Loucy (cell line): ENCODE data around the gene IRF2.

ENCODE experiments used
- H2AFZ ChIP-seq: fragments of 200-600 bp; sonication (generic); 2 replicates; pipeline ENCODE4 v1.6.0; 2016; ENCODE audit warnings: antibody characterized with exemption, mild to moderate bottlenecking, low read length, moderate library complexity
- H3F3A ChIP-seq: fragments of 200-600 bp; 2 replicates; pipeline ENCODE4 v1.6.0; 2016; ENCODE audit warnings: antibody characterized with exemption, low read depth, mild to moderate bottlenecking
- H3K27me3 ChIP-seq: fragments of 200-600 bp; sonication (generic); 2 replicates; pipeline ENCODE4 v1.6.1; 2014; ENCODE audit warnings: low read length, mild to moderate bottlenecking; ENCODE audit not compliant: insufficient read depth, poor library complexity, severe bottlenecking
- H3K36me3 ChIP-seq: fragments of 200-600 bp; sonication (generic); 2 replicates; pipeline ENCODE4 v1.6.1; 2016; ENCODE audit warnings: low read length; ENCODE audit not compliant: insufficient read depth
- H3K4me1 ChIP-seq: fragments of 200-600 bp; sonication (generic); 2 replicates; pipeline ENCODE4 v1.5.1; 2014; ENCODE audit warnings: low read length, mild to moderate bottlenecking; ENCODE audit not compliant: insufficient read depth, poor library complexity, severe bottlenecking
- H3K4me2 ChIP-seq: fragments of 200-600 bp; sonication (generic); 2 replicates; pipeline ENCODE4 v1.6.0; 2014; ENCODE audit warnings: antibody characterized with exemption, low read length, low read depth, mild to moderate bottlenecking; ENCODE audit not compliant: poor library complexity, severe bottlenecking
- H3K4me3 ChIP-seq: fragments of 200-600 bp; sonication (generic); 2 replicates; pipeline ENCODE4 v1.5.1; 2014; ENCODE audit warnings: low read length, mild to moderate bottlenecking, mixed read lengths; ENCODE audit not compliant: poor library complexity, severe bottlenecking
- H3K79me2 ChIP-seq: fragments of 200-600 bp; sonication (generic); 2 replicates; pipeline ENCODE4 v1.6.1; 2014; ENCODE audit warnings: low read length; ENCODE audit not compliant: insufficient read depth
- H3K9ac ChIP-seq: fragments of 200-600 bp; sonication (generic); 2 replicates; pipeline ENCODE4 v1.6.0; 2014; ENCODE audit warnings: mild to moderate bottlenecking, low read depth, low read length, moderate library complexity; ENCODE audit not compliant: poor library complexity, severe bottlenecking
- H3K9me2 ChIP-seq: fragments of 200-600 bp; sonication (generic); replicated peaks from 2 replicates; pipeline ENCODE4 v1.6.1; 2016; ENCODE audit warnings: low read depth, low read length, mixed read lengths
- H3K9me3 ChIP-seq: fragments of 200-600 bp; sonication (generic); 2 replicates; pipeline ENCODE4 v1.6.1; 2014; ENCODE audit warnings: mild to moderate bottlenecking, antibody characterized with exemption, low read length, low read depth; ENCODE audit not compliant: insufficient read depth
- H4K20me1 ChIP-seq: fragments of 200-600 bp; sonication (generic); 2 replicates; pipeline ENCODE4 v1.6.0; 2014; ENCODE audit warnings: antibody characterized with exemption, low read length, mild to moderate bottlenecking; ENCODE audit not compliant: insufficient read depth, poor library complexity, severe bottlenecking
- EZH2phosphoT487 ChIP-seq: fragments of 200-600 bp; IDR thresholded peaks from 2 replicates; pipeline ENCODE4 v1.6.1; 2018; ENCODE audit warnings: antibody characterized with exemption, mild to moderate bottlenecking, moderate library complexity, borderline replicate concordance
- TF ChIP-seq, protein P1 (sequence below): fragments of 200-600 bp; sonication (generic); conservative IDR thresholded peaks from 2 replicates; pipeline ENCODE4 v1.5.1; 2014; ENCODE audit warnings: mild to moderate bottlenecking, antibody characterized with exemption, low read length

The IRF2 gene

DNA sequence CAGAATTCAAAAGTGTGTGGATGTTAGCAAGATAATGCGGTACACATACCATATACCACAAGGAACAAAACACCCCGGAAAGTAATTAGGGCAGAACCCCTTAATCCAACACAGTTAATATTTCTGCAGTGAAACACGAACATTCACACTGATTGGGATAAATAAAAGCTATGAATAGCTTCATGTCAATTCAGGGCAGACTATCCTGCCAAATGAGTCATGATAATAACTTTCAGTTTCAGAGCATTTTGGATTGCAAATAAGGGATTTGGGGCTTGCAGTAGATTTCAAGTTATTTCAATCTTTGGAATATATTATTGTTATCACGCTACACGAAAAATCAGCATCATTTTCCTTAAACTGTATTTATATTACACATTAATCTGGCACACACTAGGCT, 24.3 kb downstream of the IRF2 start:
- Histone ChIP-seq H3K9me2 (no peaks in the 10 kb centered on the region), H3F3A (no peaks in the 10 kb centered on the region), H3K9ac (no peak overlapping the region), H3K36me3 (peaks cover 10% of the 10 kb centered on the region; the same call in 1 of the 2 replicates), H3K4me2 (no peak overlapping the region), H2AFZ (no peak overlapping the region), H3K79me2 (peaks cover 91% of the 10 kb centered on the region), H3K4me1 (peaks cover 19% of the 10 kb centered on the region), H3K4me3 (no peak overlapping the region), H4K20me1 (peaks cover 7% of the 10 kb centered on the region), H3K9me3 (no peaks in the 10 kb centered on the region), H3K27me3 (no peaks in the 10 kb centered on the region)
- TF ChIP-seq, protein P1, sequence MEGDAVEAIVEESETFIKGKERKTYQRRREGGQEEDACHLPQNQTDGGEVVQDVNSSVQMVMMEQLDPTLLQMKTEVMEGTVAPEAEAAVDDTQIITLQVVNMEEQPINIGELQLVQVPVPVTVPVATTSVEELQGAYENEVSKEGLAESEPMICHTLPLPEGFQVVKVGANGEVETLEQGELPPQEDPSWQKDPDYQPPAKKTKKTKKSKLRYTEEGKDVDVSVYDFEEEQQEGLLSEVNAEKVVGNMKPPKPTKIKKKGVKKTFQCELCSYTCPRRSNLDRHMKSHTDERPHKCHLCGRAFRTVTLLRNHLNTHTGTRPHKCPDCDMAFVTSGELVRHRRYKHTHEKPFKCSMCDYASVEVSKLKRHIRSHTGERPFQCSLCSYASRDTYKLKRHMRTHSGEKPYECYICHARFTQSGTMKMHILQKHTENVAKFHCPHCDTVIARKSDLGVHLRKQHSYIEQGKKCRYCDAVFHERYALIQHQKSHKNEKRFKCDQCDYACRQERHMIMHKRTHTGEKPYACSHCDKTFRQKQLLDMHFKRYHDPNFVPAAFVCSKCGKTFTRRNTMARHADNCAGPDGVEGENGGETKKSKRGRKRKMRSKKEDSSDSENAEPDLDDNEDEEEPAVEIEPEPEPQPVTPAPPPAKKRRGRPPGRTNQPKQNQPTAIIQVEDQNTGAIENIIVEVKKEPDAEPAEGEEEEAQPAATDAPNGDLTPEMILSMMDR, result no peak
- no peak for TF ChIP-seq EZH2phosphoT487

DNA sequence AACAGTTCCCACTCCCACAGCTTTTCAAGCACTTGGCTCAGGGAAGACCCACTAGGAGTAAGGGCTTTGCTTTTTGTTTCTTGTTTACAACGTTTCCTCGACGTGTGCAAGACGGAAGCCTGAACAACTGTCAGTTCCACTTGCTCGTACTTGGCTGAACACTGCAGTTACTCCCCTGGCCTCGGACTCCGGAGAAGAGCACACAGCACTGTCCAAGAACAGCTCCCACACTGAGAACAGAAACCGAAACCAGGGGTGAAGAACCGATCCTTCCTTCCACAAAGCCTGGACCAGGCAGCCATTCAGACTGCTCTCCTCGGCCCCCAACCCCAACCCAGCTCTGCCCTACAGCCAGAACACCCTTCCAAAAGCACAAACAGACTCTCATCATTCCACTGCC, 25.5 kb downstream of the IRF2 start:
- Histone ChIP-seq H2AFZ (no peak overlapping the region), H3K4me3 (no peak overlapping the region), H3K4me2 (no peak overlapping the region)

DNA sequence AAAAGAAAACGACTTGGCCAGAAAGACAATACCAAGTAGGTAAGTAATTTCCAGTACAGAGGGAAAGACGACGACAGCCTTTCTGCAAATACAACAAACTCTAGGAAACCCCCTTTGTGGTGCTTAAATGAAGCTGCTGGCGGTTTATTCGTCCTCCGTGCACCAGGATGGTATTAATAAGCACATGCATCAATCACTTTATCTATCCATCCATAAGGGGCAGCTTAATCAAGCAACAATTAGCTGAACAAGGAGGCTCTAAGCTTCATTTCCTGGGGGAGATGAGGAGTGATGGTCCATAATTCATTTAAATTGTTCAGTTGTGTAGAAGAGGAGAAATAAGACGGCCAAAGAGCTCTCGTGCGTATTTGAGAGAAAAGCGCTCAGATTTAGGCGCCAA, 26.2 kb downstream of the IRF2 start:
- Histone ChIP-seq H3K79me2 (peaks cover 93% of the 10 kb centered on the region), H3K9me3 (no peaks in the 10 kb centered on the region), H4K20me1 (peaks cover 5% of the 10 kb centered on the region), H3K27me3 (no peaks in the 10 kb centered on the region), H2AFZ (no peak overlapping the region), H3K9ac (no peak overlapping the region), H3F3A (no peaks in the 10 kb centered on the region), H3K4me1 (peaks cover 10% of the 10 kb centered on the region), H3K9me2 (no peaks in the 10 kb centered on the region), H3K36me3 (peaks cover 10% of the 10 kb centered on the region; the same call in 1 of the 2 replicates), H3K4me3 (no peak overlapping the region), H3K4me2 (no peak overlapping the region)
- TF ChIP-seq EZH2phosphoT487, result no peak
- TF ChIP-seq, protein P1, result no peak

More for the DNA sequence above, 25.5 kb downstream of the IRF2 start:
- H3K4me1 ChIP-seq, result peaks cover 16% of the 10 kb centered on the region
- H4K20me1 ChIP-seq, result peaks cover 7% of the 10 kb centered on the region
- no peak for TF ChIP-seq EZH2phosphoT487
- TF ChIP-seq, protein P1, result no peak
- no peak overlapping the region for H3K9ac ChIP-seq
- H3K9me2 ChIP-seq, result no peaks in the 10 kb centered on the region
- peaks cover 93% of the 10 kb centered on the region for H3K79me2 ChIP-seq
- H3F3A ChIP-seq, result no peaks in the 10 kb centered on the region
- H3K36me3 ChIP-seq, result peaks cover 10% of the 10 kb centered on the region; the same call in 1 of the 2 replicates
- no peaks in the 10 kb centered on the region for H3K9me3 ChIP-seq
- no peaks in the 10 kb centered on the region for H3K27me3 ChIP-seq
